NCI-H526 (cell line): ENCODE data around the gene LMCD1.

Experiments
- DNase-seq, 2 experiments: peaks; one replicate each; lab custom pipeline; 2025; lab: John Stamatoyannopoulos, UW

Gene LMCD1

GRCh38 chr3:8584661-8585060 lies 83.0 kb downstream of the LMCD1 start:
- no peak for DNase-seq

- no peak for DNase-seq
Observed at GRCh38 chr3:8589880-8590556, 88.4 kb downstream of the LMCD1 start.

- no peak for DNase-seq
Observed at GRCh38 chr3:8593021-8593827, 91.6 kb downstream of the LMCD1 start.

GRCh38 chr3:8595252-8595651 lies 93.6 kb downstream of the LMCD1 start:
- no peak for DNase-seq

- no peak for DNase-seq
Observed at GRCh38 chr3:8595695-8596115, 94.1 kb downstream of the LMCD1 start.

- no peak for DNase-seq
Observed at GRCh38 chr3:8596321-8597218, 94.9 kb downstream of the LMCD1 start.

- DNase-seq = no peak
Observed at GRCh38 chr3:8597219-8597853, 95.7 kb downstream of the LMCD1 start.

- DNase-seq = no peak
Observed at GRCh38 chr3:8599146-8599545, 97.5 kb downstream of the LMCD1 start.

- DNase-seq = no peak
Observed at GRCh38 chr3:8600457-8600856, 98.8 kb downstream of the LMCD1 start.

GRCh38 chr3:8603115-8603710 lies 101.6 kb downstream of the LMCD1 start:
- DNase-seq = no peak

GRCh38 chr3:8604006-8604405 lies 102.4 kb downstream of the LMCD1 start:
- DNase-seq = no peak

- no peak for DNase-seq
Observed at GRCh38 chr3:8604988-8605387, 103.4 kb downstream of the LMCD1 start.

GRCh38 chr3:8606701-8607231 lies 105.1 kb downstream of the LMCD1 start:
- DNase-seq = no peak

- DNase-seq = peak; percentile 3 to 33
Observed at GRCh38 chr3:8607234-8608040, 105.8 kb downstream of the LMCD1 start.

- DNase-seq = no peak
Observed at GRCh38 chr3:8608041-8608790, 106.6 kb downstream of the LMCD1 start.

GRCh38 chr3:8608791-8609467 lies 107.3 kb downstream of the LMCD1 start:
- DNase-seq = no peak

- no peak for DNase-seq
Observed at GRCh38 chr3:8610951-8611350, 109.3 kb downstream of the LMCD1 start.

GRCh38 chr3:8617921-8618320 lies 116.3 kb downstream of the LMCD1 start:
- no peak for DNase-seq

- no peak for DNase-seq
Observed at GRCh38 chr3:8618950-8619349, 117.3 kb downstream of the LMCD1 start.
